Transverse colon (tissue), 4 donors: ENCODE results near the gene PLEKHG4. TPM values are rescaled to one million over a fixed set of nuclear protein-coding genes. Genes with fewer than 3 reads are reported as not detected.

ENCODE experiments used
- DNase-seq: peaks from one replicate; pipeline ENCODE4 v3.0.0-alpha.2; 2019
- H3K27ac ChIP-seq, 4 donors: fragments of 200-600 bp; sonication (generic); 2 replicates each; pipeline ENCODE4 v1.5.1; 2016 to 2018; ENCODE audit warnings: inconsistent platforms in 4 of 4
- H3K27me3 ChIP-seq: fragments of 200-600 bp; sonication (generic); 2 replicates; pipeline ENCODE4 v1.5.1; 2017; ENCODE audit warnings: inconsistent platforms
- H3K36me3 ChIP-seq, 4 donors: fragments of 200-600 bp; sonication (generic); 2 replicates each; pipeline ENCODE4 v1.5.1; 2017 to 2019; ENCODE audit warnings: inconsistent platforms in 4 of 4
- H3K4me1 ChIP-seq, 4 donors: fragments of 200-600 bp; sonication (generic); 2 replicates each; pipeline ENCODE4 v1.5.1; 2017 to 2020; ENCODE audit warnings: inconsistent platforms in 4 of 4
- H3K4me3 ChIP-seq, 4 donors: fragments of 200-600 bp; sonication (generic); 1 replicate in 1 of 4; 2 replicates in 3 of 4; pipeline versions ENCODE4 v1.5.1 to v1.6.1; 2017 to 2019; ENCODE audit warnings: inconsistent platforms in 4 of 4
- H3K9me3 ChIP-seq, 2 donors: fragments of 200-600 bp; sonication (generic); 2 replicates each; pipeline ENCODE4 v1.5.1; 2017 to 2019; ENCODE audit warnings: inconsistent platforms in 2 of 2
- EP300 ChIP-seq: sonication (generic); formaldehyde crosslinking; IDR thresholded peaks from one replicate; pipeline ENCODE4 v1.6.1; 2017; ENCODE audit warnings: antibody characterized with exemption, low read depth
- POLR2A ChIP-seq: fragments of 450-650 bp; IDR thresholded peaks from one replicate; pipeline ENCODE4 v1.6.1; 2016; ENCODE audit warnings: antibody characterized with exemption, mild to moderate bottlenecking, moderate library complexity
- POLR2AphosphoS5 ChIP-seq, 3 donors: sonication (generic); formaldehyde crosslinking; IDR thresholded peaks; one replicate each; pipeline ENCODE4 v1.6.1; 2016; ENCODE audit warnings: antibody characterized with exemption in 3 of 3
- WGBS, 2 donors: methylation state at CpG; one replicate each; pipeline ENCODE4 v1.1.5; 2018; ENCODE audit warnings: low coverage in 1 of 2; 5-methylcytosine and 5-hydroxymethylcytosine counted together
- in situ Hi-C, 4 donors: fragments of 200-750 bp; cut with MboI; loops; one replicate each; pipeline versions ENCODE4 v1.15.0 to v1.15.1; 2017; ENCODE audit warnings: low sequenced_read_pairs in 3 of 4, low pct_ligation_motif_present in 1 of 4, low pct_unique_long_range_greater_than_20kb in 1 of 4
- intact Hi-C: fragments of 100-400 bp; cut with DNase I; formaldehyde crosslinking; loops from one replicate; pipeline ENCODE4 v1.15.1; 2023; ENCODE audit warnings: low total_unique reads
- total RNA-seq, 4 donors: library from RNA; depleted of rRNA; stranded (reverse); fragments of >200 nt; gene quantifications; one replicate each; pipeline ENCODE4 v1.1.0, GENCODE V29; 2016
- TF ChIP-seq, protein P1 (sequence below), 5 experiments: fragments of 200-600 bp in 3 of 5; fragments of 450-650 bp in 2 of 5; sonication (generic) in 3 of 5; IDR thresholded peaks; 1 replicate in 2 of 5; 2 replicates in 3 of 5; pipeline ENCODE4 v1.5.1; 2016 to 2017; ENCODE audit warnings: antibody characterized with exemption in 5 of 5, inconsistent platforms in 3 of 5, mild to moderate bottlenecking in 2 of 5, moderate library complexity in 1 of 5

The PLEKHG4 gene
- total RNA-seq, 4 donors from 2014 or later: 0.80 to 12.2 (median 8.7) TPM

- DNase-seq: no peak
- in situ Hi-C loops (no loop called here), intact Hi-C loops (no loop called here)
- H3K4me1 ChIP-seq: no peaks in the 10 kb centered on the region
- H3K4me3 ChIP-seq: no peak overlapping the region
- TF ChIP-seq EP300: no peak
- TF ChIP-seq POLR2AphosphoS5 (IDR thresholded peaks at IDR 0.05): no peak
- TF ChIP-seq POLR2A: no peak
- TF ChIP-seq, protein P1, sequence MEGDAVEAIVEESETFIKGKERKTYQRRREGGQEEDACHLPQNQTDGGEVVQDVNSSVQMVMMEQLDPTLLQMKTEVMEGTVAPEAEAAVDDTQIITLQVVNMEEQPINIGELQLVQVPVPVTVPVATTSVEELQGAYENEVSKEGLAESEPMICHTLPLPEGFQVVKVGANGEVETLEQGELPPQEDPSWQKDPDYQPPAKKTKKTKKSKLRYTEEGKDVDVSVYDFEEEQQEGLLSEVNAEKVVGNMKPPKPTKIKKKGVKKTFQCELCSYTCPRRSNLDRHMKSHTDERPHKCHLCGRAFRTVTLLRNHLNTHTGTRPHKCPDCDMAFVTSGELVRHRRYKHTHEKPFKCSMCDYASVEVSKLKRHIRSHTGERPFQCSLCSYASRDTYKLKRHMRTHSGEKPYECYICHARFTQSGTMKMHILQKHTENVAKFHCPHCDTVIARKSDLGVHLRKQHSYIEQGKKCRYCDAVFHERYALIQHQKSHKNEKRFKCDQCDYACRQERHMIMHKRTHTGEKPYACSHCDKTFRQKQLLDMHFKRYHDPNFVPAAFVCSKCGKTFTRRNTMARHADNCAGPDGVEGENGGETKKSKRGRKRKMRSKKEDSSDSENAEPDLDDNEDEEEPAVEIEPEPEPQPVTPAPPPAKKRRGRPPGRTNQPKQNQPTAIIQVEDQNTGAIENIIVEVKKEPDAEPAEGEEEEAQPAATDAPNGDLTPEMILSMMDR (IDR thresholded peaks at IDR 0.05): no peak
- no peaks in the 10 kb centered on the region for H3K27me3 ChIP-seq
- no peaks in the 10 kb centered on the region for H3K9me3 ChIP-seq
- WGBS, 2 donors: 95% methylated on average over 12 of the region's 12 CpGs; no CpG with 5 or more reads in 1 of the 2 donors
- no peak overlapping the region for H3K27ac ChIP-seq
- H3K36me3 ChIP-seq: no peaks in the 10 kb centered on the region
These were observed 19.6 kb upstream of the PLEKHG4 start for GRCh38 chr16:67259705-67260104.

GRCh38 chr16:67260426-67261063 lies 18.8 kb upstream of the PLEKHG4 start:
- Histone ChIP-seq H3K4me1 (no peaks in the 10 kb centered on the region), H3K27me3 (no peaks in the 10 kb centered on the region), H3K4me3 (no peak overlapping the region), H3K27ac (no peak overlapping the region), H3K9me3 (no peaks in the 10 kb centered on the region), H3K36me3 (no peaks in the 10 kb centered on the region)
- intact Hi-C loops: no loop called here
- 63 to 72% methylated on average over 4 of the region's 4 CpGs for WGBS, 2 donors
- in situ Hi-C loops: no loop called here
- TF ChIP-seq EP300 (no peak), POLR2A (no peak)
- TF ChIP-seq, protein P1 (IDR thresholded peaks at IDR 0.05): peak in 4 of 5 experiments; percentile 29 to 48 (median 35)
- DNase-seq: no peak

DNA sequence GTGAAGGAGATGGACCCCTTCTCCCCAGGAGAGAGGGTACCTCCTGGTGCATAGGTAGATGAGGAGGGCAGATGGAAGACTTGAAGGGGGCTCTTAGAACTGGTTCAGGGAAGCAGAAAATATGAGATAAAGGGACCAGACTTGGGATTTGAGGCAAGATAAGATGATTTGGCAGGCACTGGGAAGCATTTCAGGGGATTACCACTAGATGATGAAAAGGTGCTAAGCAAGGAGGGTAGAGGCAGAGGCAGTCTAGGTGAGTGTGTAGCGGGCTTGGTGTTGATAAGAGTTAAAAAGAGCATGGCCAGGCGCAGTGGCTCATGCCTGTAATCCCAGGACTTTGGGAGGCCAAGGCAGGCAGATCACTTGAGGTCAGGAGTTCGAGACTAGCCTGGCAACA lies 16.1 kb upstream of the PLEKHG4 start:
- no peaks in the 10 kb centered on the region for H3K36me3 ChIP-seq
- WGBS, 2 donors: 95% methylated on average over 3 of the region's 3 CpGs; no CpG with 5 or more reads in 1 of the 2 donors
- no peak overlapping the region for H3K27ac ChIP-seq
- in situ Hi-C loops: no loop called here
- intact Hi-C loops: no loop called here
- H3K4me1 ChIP-seq: no peaks in the 10 kb centered on the region
- H3K9me3 ChIP-seq: no peaks in the 10 kb centered on the region
- DNase-seq: no peak
- TF ChIP-seq POLR2A (no peak), EP300 (no peak), POLR2AphosphoS5 (IDR thresholded peaks at IDR 0.05) (no peak)
- TF ChIP-seq, protein P1 (IDR thresholded peaks at IDR 0.05): no peak
- H3K27me3 ChIP-seq: no peaks in the 10 kb centered on the region
- H3K4me3 ChIP-seq: no peak overlapping the region

GRCh38 chr16:67264277-67264676 lies 15.1 kb upstream of the PLEKHG4 start:
- Histone ChIP-seq H3K27ac (no peak overlapping the region), H3K36me3 (no peaks in the 10 kb centered on the region), H3K9me3 (no peaks in the 10 kb centered on the region), H3K27me3 (no peaks in the 10 kb centered on the region), H3K4me1 (no peaks in the 10 kb centered on the region), H3K4me3 (no peak overlapping the region)
- no peak for TF ChIP-seq EP300
- no peak for TF ChIP-seq POLR2A
- no peak for TF ChIP-seq POLR2AphosphoS5 (IDR thresholded peaks at IDR 0.05)
- TF ChIP-seq, protein P1 (IDR thresholded peaks at IDR 0.05): no peak
- no peak for DNase-seq
- in situ Hi-C loops (no loop called here), intact Hi-C loops (no loop called here)
- WGBS, 2 donors: 81% methylated on average over 9 of the region's 9 CpGs; no CpG with 5 or more reads in 1 of the 2 donors
